NCI-H446 (cell line): ENCODE data around the gene CD38.
"Not testable (repeated sequence)": the region's sequence is repeated elsewhere in the genome, so short reads cannot be mapped to it uniquely, and the experiment has no call there.

Experiments
- DNase-seq, 2 experiments: peaks; one replicate each; lab custom pipeline; 2025; lab: John Stamatoyannopoulos, UW

The CD38 gene

GRCh38 chr4:15762460-15762859 lies 15.7 kb upstream of the CD38 start:
- not testable (repeated sequence) for DNase-seq

GRCh38 chr4:15765391-15765790 lies 12.7 kb upstream of the CD38 start:
- no peak for DNase-seq

- DNase-seq = no peak
These were observed 12.0 kb upstream of the CD38 start for GRCh38 chr4:15765910-15766697.

GRCh38 chr4:15766821-15767220 lies 11.3 kb upstream of the CD38 start:
- no peak for DNase-seq

DNA sequence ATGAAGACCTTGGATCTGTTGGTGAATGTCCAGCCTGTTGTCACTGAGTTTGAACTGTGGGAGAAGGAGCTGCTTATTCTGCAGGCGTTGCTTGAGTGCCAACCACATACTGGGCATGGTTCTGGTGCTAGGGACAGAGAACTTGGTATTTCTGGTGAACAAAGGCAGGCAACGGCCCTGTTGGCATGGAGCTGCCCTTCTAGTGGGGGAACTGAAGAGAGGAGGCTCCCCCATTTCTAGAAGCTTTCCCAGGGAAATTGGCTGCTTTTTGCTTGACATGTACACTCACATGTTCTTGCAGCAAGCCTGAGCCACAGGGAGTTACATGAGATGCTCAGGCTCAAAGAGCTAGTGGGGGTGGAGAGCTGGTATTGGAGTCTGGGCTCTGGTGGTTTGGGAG lies 8.9 kb upstream of the CD38 start:
- no peak for DNase-seq

- DNase-seq = no peak
These were observed 6.7 kb upstream of the CD38 start for GRCh38 chr4:15771216-15772058.

DNA sequence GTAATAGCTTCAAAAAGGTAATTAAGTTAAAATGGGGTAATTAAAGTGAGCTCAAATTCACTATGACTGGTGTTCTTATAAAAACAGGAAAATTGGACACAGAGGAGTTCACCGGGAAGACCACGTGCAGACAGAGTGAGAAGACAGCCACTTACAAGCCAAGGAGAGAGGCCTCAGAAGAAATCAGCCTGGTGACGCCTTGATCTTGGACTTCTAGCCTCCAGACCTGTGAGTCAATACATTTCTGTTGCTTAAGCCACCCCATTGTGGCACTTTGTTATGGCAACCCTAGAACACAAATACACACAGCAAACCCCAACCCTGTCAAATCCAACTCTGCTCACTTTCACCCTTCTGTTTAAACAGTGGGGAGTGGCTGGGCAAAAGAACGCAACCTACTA lies 4.1 kb upstream of the CD38 start:
- no peak for DNase-seq

DNA sequence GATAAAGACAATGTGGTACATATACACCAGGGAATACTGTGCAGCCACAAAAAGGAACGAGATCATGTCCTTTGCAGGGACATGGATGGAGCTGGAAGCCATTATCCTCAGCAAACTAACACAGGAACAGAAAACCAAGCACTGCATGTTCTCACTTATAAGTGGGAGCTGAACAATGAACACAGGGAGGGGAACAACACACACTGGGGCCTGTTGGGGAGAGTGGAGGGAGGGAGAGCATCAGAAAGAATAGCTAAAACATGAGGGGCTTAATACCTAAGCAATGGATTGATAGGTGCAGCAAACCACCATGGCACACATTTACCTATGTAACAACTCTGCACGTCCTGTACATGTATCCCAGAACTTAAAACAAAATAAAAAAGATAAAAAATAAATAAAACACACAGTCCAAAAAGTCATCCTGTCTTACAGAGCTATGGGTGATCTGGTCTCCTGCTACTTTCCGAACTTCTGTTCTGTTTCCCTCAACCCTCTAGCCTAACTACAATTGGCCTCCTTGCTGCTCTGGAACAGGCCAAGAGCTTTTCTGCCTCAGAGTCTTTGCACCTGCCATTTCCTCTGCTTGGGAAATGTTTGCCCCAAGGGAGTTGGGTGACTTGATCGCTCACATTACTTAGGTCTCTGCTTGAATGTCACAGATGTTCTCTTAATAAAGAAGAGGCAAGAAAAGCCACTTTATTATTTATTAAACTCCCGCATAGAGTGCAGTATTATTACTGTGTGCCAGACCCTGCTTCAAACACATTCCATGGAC lies 1.1 kb upstream of the CD38 start:
- no peak for DNase-seq

GRCh38 chr4:15777697-15778288 lies 335 bp upstream of the CD38 start:
- DNase-seq = no peak

DNA sequence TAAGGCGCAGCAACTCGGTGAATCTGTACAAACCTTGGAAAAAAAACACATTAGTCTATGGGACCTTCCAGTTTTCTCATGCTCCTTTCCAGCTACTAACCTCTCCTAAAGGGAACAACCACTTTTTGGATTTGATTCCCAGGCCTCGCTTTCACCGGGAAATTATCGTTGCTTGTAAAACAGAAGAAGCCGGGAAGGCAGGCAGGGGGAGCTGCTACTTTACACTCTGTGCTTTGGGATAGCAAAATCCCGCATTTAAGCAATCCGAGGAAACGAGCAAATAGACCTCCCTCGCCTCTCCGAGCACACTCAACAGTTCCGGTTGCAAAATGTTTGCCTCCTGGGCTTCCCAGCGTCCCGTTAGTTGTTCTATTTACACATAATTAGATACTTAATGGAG lies 1.2 kb downstream of the CD38 start:
- DNase-seq = no peak

DNA sequence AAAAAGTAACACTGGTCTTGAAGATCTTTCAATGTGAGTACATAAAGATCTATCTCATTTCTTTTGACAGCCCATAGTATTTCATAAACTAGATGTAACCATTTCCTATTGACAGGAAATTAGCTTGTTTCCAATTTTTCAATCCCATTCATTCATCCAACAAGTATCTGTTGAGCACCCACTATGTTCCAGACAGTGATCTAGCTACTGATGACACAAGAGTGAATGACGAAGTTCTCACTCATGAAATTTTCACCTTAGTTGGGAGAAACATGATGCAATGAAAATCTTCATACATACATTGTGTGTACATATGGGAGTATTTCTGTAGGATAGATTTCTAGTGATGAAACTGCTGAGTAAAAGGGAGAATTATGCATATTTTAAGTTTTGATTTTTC lies 1.7 kb downstream of the CD38 start:
- no peak for DNase-seq

DNA sequence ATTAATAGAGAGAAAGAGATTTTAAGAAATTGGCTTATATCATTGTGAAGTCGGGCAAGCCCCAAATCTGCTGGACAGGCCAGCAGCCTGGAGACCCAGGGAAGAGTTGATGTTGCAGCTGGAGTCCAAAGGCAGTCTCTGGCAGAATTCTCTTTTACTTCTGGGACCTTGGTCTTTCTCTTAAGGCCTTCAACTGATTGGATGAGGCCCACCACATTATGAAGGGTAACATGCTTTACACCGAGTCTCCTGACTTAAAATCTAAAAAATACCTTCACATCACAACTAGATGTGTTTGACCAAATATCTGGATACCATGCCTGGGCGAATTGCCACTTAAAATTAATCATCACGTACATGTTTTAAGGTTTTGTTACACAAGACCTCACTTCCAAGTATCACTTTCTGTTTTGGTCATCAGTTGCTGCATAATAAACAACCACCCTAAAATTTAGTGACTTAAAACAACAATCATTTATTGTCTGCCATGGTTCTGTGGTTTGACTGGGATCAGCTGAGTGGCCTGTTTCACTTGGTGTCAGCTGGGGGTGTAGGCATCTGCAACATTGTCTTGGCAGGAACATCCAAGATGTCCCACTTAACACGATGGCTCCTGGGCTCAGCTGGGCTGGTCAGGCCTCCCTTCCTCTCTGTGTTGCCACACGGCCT lies 3.4 kb downstream of the CD38 start:
- no peak for DNase-seq

- no peak for DNase-seq
These were observed 5.5 kb downstream of the CD38 start for GRCh38 chr4:15783676-15784075.

DNA sequence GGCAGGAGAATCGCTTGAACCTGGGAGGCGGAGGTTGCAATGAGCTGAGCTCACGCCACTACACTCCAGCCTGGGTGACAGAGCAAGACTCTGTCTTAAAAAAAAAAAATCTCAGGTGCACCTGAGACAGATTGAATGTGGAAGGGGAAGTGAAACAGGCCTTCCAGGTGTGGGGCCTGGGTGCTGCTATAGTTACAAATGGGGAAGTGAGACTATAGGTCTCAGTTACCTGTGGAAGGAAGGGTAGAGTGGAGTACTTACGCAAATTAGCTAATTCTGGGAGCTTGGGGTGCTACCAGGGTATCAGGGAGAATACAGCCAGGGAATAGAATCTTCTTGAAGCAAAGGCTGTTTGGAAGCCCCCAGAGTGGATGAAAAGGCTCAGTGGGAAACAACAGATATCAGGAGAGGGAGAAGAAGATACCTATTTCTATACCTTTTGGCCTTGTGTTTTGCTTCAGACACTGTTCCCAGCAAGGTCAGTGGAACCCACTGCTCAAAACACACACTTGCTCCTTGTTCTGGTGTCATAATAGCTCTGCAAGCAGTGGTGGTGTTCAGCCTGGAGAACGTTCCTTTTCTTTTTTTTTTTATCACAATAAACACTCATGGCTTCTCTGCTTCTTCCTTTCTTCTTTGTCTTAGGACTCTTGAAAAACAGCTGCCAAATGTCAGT lies 7.0 kb downstream of the CD38 start:
- DNase-seq = no peak

- no peak for DNase-seq
These were observed 8.6 kb downstream of the CD38 start for GRCh38 chr4:15786743-15787142.

DNA sequence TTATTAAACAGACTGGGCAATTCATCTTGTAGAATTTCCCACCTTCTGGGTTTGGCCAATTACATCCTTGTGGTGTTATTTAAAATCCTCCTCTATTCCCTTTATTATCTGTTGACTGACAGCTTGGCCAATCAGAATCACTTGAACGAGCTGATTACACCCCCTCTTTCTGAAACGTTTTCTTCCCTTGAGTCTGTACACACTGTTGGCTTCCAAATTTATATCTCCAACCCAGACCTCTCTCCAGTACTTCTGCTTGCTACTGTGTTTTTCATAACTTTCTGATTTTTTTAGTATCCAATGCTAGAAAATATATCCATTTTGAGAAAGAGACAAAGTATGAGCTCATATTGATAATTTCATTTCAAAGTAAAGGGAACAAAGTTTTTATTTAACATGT lies 14.8 kb downstream of the CD38 start:
- no peak for DNase-seq

GRCh38 chr4:15793506-15794363 lies 15.6 kb downstream of the CD38 start:
- DNase-seq = peak; percentile 28 to 56

DNA sequence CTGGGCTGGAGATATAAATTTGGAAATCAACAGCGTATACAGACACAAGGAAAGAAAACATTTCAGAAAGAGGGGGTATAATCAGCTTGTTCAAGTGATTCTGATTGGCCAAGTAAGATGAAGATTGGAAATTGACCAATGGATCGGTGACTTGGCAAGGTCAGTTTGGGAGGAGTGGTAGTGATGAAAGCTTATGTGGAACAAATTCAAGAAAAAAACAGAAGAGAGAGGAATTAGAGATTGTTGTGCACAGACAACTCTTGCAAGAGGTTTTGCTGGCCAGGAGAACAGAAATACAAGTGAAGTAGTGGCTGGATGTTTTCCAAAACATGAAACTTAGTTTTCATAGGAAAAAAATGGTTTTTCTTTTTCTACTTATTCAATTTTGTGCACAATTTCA lies 16.3 kb downstream of the CD38 start:
- DNase-seq = peak in 1 of 2 experiments; percentile 14

- no peak for DNase-seq
These were observed 16.8 kb downstream of the CD38 start for GRCh38 chr4:15794905-15795304.

DNA sequence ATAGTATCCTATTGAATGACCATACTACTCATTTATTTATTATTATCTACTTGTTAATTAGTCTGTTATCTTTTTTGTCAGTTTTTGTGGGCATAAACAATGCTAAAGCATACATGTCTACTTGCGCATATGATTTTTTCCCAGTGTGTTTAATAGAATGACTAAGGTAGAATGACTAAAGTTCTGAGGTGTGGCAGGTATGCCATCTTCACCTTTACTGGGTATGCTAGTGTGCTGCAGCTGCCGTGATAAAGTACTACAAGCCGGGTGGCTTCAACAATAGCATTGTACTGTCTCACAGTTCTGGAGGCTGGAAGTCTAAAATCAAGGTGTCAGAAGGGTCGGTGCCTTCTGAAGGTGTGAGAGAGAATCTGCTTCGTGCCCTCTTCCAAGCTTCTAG lies 19.2 kb downstream of the CD38 start:
- DNase-seq = no peak
